Stimulated activated CD4-positive, alpha-beta T cell treated with anti-CD3 and anti-CD28 coated beads, Interleukin-12 subunit alpha, Interleukin-12 subunit beta, amount 100 ng/mL, for 4 hours (primary cell): ENCODE measurements around the gene OR2AJ1.

Source experiments
- DNase-seq: peaks from one replicate; pipeline ENCODE4 v3.0.0-alpha.2; 2020

OR2AJ1 gene, protein sequence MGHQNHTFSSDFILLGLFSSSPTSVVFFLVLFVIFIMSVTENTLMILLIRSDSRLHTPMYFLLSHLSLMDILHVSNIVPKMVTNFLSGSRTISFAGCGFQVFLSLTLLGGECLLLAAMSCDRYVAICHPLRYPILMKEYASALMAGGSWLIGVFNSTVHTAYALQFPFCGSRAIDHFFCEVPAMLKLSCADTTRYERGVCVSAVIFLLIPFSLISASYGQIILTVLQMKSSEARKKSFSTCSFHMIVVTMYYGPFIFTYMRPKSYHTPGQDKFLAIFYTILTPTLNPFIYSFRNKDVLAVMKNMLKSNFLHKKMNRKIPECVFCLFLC

DNA sequence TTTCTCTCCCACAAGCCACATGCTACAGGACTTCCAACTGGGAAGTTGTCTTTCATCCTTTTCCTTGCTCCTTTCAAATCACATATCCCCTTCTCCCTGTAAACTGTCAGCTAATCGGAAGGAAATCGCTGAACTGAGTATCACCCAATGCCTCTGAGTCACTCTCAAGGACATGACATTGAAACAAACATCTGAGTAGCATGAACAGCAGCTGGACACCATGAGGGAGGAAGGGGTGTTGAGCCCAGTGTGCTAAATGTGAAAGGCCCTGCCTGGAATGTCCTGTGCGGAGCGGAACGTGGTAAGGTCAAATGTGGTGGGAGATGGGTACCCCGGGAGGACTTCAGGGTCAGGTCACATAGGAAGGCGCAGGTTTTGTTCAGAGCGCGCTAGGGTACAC, at the start of gene OR2AJ1:
Gene OR2AJ1, plus strand, starts transcription at position 22 of the 400 bp plus-strand sequence. CDS start 8,880 bp downstream, outside the sequence.
- no peak for DNase-seq

DNA sequence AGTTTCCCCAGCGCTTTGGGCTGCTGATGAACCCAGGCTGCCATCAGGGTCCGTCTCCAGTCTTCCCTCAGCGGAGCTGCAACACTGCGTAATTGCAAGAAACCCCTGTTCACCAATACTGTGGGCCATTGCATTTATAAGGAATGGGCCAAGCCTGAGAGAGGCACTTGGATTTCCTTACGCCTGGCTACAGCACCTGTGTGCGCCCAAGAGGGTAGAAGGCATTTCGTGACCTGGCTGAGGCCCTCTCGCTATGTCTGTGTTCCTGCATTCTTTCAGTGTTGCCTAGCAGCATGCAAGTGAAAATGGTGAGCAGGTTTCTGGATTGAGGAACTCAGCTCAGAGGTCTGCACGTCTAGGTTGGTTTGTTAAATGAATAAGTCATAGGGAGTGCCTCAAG, 41.3 kb upstream of the OR2AJ1 start:
- no peak for DNase-seq

DNA sequence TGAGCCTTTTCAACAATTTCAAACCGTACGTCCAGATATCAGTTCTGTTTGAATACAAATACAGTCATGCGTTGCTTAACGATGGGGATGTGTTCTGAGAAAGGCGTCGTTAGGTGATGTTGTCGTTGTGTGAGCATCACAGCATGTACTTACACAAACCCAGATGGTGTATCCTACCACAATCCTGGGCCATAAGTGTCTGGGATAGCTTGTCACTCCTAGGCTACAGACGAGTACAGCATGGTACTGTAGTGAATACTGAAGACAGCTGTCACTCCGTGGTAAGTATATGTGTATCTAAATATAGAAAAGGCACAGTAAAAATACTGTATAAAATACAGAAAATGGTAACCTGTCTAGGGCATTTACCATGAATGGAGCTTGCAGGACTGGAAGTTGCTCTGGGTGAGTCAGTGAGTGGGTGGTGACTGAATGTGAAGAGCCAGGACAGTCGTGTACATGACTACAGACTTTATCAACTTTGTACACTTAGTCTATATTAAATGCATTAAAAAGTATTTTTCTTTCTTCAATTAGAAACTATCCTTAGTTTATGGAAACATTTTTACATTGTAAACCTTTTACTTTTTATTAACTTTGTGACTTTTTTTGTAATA, 39.8 kb upstream of the OR2AJ1 start:
- DNase-seq, result no peak

DNA sequence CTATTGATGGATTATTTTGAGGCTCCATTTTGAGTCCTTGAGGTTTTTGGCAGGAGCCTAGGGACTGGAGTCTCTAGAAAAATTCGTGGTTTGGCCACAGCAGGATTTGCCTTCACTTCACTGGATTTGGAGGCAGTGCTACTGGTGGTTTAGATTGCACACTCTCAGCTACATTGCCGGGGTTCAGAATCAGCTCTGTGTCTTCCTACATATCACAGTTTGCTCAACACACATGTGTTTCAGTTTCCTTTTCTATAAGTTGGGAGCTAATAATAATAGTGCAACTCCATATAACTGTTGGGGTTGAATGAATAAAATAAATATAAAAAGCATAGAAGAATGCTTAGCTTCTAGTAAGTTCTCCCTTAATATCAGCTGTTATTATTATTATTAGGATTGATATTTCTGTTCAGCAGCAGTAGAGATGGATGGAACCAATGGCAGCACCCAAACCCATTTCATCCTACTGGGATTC, 29.5 kb upstream of the OR2AJ1 start, which contains the start of gene OR2W3:
Gene OR2W3, plus strand, starts transcription at position 425 of the 475 bp plus-strand sequence. Its CDS starts 0 bp downstream, at position 425.
- DNase-seq, result no peak

DNA sequence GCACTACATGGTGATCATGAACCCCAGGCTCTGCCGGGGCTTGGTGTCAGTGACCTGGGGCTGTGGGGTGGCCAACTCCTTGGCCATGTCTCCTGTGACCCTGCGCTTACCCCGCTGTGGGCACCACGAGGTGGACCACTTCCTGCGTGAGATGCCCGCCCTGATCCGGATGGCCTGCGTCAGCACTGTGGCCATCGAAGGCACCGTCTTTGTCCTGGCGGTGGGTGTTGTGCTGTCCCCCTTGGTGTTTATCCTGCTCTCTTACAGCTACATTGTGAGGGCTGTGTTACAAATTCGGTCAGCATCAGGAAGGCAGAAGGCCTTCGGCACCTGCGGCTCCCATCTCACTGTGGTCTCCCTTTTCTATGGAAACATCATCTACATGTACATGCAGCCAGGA, 28.7 kb upstream of the OR2AJ1 start:
- no peak for DNase-seq

DNA sequence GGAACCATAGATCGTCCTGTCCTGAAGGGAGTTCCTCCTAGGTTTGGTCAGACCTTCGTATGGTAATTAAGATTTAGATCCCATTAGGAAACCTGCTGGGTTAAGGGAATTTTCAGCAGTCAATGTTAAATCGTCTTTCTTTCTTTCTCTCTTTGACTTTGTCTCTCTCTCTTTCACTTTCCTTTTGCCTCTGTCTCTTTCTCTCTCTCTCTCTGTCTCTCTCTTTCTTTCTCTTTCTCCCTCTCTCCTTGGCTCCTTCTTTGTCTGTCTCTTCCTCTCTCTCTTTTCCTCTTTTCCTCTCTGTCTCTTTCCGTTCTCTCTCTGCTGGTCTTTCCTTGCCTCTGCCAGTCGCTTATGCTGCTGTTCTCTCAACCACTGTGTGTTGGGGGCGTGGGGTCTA, 20.6 kb upstream of the OR2AJ1 start:
- DNase-seq, result no peak

DNA sequence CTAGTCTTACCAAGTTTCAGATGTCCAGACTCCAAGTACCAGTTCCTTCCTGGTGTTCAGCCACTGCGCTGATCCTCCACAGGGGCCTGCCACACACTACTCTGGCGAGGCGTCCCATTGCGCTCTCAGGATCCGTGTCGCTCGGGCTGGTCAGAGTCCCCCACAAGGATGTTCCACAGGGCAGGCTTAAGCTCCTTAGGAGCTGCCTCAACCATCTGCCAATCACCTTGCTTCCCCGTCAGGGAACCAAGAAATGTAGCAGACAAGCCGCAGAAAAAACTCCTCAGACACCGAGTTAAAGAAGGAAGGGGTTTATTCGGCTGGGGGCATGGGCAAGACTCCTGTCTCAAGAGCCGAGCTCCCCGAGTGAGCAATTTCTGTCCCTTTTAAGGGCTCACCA, 19.5 kb upstream of the OR2AJ1 start:
- DNase-seq, result no peak

DNA sequence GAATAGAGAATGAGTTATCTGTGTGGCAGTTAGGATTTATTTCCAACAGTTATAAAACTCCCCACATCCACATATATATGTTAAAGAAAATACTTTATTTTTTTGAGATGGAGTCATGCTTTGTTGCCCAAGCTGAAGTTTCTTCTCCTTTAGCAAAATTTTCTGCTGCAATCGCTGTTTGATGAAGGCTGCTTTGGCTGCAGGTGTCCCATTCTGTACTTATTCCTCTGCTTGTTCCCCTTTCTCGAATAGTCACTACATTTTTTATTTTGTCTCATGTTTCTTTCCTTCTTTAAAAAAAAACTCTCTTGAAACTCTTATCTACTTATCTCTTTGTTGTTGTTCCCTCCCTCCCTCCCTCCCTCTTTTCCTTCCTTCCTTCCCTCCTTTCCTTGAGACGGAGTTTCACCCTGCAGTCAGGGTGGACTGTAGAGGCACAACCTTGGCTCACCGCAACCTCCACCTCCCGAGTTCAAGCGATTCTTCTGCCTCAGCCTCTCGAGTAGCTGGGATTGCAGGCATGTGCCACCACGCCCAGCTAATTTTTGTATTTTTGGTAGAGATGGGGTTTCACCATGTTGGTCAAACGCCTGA, 18.7 kb upstream of the OR2AJ1 start:
- DNase-seq, result no peak

DNA sequence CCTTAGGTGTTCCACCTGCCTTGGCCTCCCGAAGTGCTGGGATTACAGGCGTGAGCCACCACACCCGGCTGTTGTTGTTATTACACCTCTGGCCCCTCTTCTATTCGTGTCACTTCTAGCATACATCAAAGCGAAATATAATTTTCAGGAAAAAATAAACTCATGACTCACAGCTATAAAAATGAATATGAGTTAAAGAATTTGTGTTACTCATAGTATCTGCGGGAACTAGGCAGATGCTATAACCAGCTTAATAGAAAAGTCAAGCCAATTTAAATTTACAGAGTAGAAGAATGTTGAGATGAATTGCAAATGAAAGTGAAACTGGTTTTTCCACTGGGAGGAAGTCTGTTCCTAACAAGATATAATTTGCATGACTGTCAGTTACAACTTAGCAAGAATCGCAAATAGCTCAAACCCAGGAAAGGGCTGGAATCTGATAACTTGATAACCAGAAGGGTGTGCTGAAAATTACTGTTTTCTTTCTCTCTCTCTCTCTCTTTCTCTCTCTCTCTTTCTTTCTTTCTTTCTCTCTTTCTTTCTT, 18.1 kb upstream of the OR2AJ1 start:
- peak; percentile 12 for DNase-seq

DNA sequence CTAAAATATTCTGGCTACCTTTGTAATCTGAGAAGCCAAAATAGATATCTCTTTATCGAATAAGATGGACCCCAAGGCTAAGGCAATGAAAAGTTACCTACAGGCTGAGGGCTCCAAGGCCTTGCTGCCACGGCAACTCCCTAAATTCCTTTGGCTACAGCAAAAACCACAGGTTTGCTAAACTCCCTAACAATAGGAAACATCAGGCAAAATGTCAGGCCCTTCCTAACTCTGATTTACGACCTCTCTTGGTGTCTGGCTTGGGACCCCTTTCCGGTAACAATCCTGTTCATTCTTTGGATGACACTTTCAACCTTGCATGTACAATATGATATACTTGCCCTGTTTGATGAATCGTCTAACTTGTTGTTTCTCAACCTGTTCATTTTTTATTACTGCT, 15.9 kb upstream of the OR2AJ1 start:
- no peak for DNase-seq

DNA sequence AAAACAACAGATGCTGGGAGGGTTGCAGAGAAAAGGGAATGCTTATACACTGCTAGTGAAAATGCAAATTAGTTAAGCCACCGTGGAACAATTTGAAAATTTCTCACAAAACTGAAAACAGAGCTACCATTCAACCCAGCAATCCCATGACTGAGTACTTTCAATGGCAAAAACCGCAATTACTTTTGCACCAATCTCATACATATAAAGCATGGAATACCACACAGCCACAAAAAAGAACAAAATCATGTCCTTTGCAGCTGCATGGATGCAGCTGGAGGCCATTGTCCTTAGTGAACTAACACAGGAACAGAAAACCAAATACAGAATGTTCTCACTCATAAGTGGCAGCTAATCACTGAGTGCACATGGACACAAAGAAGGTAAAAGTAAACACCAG, 10.9 kb upstream of the OR2AJ1 start:
- no peak for DNase-seq

DNA sequence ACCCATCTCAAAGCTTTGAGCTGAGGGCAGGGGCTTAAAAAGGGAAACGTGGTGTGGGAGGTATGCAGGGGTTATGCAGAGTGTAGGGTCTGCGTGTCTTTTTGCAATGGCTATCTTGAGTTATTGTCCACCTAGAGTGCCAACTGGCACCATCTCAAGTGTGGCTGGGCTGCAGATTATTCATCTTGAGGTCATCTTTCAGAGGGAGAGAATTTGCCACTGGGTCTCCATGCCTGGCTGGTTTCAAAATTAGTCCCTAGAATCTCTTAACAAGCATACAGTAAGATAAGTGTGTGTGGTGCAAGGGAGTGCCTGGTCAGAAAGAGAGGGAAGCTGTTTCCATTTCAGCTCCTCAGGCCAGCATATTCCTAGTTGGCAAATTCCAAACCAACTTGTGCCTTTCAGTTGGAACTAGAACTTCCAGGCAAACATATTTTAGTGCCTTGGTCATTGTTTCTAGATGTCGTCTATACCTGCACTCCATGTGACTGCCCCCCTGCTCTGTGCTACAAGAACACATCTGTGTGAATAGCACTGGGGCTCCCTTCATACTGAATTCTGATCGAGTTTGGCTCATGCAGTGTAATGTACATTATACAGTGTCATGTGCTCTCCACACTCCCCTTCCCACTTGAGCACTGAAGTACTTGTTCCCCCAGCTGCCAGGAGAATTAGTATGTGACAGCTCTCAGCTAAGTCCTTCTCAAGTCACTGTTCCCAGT, 9.6 kb upstream of the OR2AJ1 start:
- no peak for DNase-seq

DNA sequence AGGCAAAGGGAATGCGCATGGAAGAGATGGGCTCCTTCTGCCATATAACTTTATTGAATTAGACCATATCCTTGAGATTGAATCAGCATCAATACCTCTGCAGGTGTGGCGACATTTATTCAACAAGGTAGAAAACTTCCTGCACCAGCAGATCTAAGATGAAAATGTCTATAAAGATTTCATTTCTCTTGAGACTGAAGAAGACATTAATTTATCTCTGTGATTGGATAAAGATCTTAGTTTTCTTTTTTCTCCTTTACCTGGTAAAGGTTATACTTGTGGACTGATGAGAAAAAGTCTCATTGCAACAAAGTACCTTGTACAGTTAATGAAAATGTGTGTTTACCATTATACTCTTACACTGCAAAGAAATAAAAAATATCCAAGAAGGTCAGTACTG, 4.7 kb upstream of the OR2AJ1 start, which contains the start of gene OR2T8:
Gene OR2T8, plus strand, starts transcription at position 301 of the 400 bp plus-strand sequence. CDS start 766 bp downstream, outside the sequence.
- DNase-seq, result no peak

DNA sequence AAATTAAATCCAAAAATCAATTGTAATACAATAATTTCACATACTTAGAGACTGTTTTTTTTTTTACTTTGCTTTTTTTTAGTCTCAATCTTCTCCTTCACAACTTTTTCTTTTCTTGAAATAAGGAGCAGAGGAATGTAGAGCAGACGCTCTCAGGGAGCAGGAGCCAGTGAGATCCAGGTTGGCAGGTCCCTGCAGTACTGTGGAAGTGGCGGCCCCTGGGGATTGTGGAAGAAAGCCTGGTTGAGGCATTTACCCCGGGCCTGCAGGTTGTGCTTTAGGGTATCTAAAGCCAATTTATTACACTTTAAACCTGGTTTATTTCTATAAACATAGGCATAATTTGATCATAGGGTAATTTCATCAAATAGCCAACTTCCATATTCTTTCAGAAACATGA, 748 bp upstream of the OR2AJ1 start:
- DNase-seq, result no peak

DNA sequence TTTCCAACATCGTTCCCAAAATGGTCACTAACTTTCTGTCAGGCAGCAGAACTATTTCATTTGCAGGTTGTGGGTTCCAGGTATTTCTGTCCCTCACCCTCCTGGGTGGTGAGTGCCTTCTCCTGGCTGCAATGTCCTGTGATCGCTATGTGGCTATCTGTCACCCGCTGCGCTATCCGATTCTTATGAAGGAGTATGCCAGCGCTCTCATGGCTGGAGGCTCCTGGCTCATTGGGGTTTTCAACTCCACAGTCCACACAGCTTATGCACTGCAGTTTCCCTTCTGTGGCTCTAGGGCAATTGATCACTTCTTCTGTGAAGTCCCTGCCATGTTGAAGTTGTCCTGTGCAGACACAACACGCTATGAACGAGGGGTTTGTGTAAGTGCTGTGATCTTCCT, 9.3 kb downstream of the OR2AJ1 start:
- DNase-seq, result no peak

DNA sequence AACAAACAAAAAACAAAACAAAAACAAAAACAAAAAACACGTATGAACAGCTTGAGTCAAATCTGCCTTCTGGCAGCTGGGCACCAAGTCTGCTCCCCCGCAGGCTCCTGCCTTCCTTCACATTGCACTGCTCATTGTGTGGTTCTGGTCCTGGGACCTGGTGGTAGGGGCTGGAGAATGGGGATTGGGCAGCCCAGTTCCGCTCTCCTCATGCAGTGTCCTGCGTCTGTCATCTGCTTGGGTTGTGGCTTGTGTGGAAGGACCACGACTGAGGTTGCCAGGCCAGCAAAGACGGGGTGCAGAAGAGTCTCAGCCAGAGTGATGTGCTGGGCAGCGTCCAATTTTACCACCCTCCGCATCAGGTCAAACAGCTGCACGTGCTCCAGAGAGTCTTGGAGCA, 11.1 kb downstream of the OR2AJ1 start:
- no peak for DNase-seq

DNA sequence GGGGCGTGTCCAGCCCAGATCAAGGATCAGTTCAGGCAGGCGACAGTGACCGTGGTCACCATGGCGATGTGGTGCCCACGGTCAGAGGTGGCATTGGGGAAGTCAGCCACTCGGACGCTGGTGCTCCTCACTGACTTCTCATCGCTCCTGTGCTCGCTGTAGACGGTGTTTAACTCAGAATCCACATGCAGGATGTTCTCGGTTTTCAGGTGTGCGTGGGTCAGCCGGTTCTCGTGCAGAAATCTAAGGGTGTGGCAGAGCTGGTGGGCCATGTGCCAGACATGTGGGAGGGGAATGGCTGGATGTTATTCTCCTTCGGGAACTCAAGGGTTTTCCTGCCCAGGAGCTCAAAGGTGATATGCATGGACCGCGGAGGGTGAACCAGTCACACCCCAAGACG, 11.7 kb downstream of the OR2AJ1 start:
- no peak for DNase-seq

DNA sequence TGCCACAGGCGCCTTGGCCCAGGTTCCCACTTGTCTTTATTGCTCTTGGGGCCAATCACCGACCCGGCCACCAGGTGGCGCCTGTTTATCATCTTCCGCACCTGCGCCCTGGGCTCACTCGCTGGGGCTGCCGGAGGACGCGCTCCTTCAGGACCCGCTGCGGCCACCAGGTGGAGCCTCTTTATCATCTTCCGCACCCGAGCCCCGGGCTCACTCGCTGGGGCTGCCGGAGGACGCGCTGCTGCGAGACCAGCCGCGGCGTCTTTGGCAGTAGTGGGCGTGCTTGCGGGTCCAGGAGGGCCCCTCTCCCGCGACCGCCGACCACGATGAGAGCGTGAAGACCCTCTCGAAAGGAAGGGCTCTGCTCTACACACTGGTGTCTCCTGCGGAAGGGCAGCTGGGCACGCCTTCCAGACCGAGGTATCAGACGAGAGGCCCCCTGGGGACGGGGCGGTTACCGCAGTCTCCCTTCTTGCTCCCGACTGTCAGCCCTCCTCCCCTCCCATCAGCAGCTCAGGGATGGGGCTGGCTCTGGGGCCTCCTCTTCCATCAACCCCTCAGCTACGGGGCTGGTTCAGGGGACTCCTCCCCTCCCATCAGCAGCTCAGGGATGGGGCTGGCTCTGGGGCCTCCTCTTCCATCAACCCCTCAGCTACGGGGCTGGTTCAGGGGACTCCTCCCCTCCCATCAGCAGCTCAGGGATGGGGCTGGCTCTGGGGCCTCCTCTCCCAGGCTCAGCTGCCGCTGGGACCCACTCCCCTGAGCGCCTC, 12.5 kb downstream of the OR2AJ1 start:
- DNase-seq, result peak; percentile 93

DNA sequence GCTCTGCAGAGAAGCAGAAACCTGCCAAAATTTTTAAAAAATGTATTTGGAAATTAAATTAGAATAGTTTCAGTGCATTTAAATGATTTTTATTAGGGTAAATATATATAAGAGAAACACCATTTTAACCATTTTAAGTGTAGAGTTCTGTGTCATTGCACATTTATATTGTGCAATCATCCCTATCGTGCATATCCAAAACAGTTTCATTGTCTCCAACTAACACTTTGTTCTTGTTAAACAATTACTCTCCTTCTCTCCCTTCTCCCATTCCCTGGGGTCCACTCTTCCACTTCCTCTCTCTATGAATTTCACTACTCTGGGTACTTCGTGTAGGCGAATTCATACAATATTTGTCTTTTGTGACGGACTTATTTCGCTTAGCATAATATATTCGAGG, 17.9 kb downstream of the OR2AJ1 start:
- DNase-seq, result no peak

DNA sequence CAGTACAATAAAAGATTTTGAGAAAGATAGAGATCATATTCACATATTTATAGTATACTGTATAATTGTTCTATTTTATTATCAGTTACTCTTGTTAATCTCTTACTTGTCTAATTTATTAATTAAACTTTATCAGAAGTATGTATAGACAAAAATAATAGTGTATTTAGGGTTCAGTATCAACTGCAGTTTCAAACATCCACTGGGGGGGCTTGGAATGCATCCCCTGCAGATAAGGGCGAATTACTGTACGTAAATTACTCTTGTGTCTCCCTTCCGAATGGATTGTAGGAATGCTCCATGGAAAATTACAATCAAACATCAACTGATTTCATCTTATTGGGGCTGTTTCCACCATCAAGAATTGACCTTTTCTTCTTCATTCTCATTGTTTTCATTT, 23.9 kb downstream of the OR2AJ1 start, which contains the start of gene OR2L8:
Gene OR2L8, plus strand, starts transcription at position 301 of the 400 bp plus-strand sequence. Its CDS starts 0 bp downstream, at position 301.
- DNase-seq, result no peak

DNA sequence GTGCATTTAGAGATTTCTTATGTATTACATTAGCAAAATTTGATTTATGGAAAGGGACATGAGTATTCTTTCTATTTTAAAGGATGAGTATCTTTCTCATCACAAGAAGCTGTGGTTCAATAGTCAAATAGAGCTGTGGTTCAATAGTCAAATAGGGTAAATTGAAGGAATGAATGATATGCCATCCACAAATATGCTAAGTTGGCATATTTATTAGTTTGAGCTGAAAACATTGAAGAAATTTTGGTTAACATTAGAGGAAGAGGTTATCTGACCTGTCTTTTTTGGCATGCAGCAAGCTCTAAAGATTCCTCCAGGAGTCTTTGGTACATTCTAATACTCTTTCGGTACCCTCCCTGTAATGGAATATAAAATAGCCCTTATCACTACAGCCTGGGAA, 28.7 kb downstream of the OR2AJ1 start:
- no peak for DNase-seq

DNA sequence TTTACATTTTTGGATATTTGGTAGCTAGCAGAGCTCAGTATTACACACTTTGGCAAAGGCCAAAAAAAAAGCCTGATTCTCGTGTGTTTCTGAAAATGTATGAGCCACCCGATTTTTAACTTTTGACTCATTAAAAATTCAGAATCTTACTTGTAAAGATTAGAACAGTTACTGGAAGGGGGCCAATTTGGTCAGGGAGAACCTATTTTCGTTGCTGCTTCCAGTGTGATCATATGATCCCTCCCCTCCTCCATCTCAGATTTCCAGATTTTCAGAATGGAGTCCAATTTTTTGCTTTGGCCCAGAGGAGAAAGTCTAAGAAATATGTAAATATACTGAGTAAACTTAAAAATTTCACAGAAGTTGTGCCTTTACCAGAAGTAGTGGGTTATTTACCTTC, 37.1 kb downstream of the OR2AJ1 start:
- no peak for DNase-seq
